ENCODE results near the gene TIA1.
A peak's percentile ranks its signal among the peaks of the same experiment; 100 is the strongest.
"Not testable (repeated sequence)": the region's sequence is repeated elsewhere in the genome, so short reads cannot be mapped to it uniquely, and the experiment has no call there.

Gene TIA1, protein sequence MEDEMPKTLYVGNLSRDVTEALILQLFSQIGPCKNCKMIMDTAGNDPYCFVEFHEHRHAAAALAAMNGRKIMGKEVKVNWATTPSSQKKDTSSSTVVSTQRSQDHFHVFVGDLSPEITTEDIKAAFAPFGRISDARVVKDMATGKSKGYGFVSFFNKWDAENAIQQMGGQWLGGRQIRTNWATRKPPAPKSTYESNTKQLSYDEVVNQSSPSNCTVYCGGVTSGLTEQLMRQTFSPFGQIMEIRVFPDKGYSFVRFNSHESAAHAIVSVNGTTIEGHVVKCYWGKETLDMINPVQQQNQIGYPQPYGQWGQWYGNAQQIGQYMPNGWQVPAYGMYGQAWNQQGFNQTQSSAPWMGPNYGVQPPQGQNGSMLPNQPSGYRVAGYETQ

DNA sequence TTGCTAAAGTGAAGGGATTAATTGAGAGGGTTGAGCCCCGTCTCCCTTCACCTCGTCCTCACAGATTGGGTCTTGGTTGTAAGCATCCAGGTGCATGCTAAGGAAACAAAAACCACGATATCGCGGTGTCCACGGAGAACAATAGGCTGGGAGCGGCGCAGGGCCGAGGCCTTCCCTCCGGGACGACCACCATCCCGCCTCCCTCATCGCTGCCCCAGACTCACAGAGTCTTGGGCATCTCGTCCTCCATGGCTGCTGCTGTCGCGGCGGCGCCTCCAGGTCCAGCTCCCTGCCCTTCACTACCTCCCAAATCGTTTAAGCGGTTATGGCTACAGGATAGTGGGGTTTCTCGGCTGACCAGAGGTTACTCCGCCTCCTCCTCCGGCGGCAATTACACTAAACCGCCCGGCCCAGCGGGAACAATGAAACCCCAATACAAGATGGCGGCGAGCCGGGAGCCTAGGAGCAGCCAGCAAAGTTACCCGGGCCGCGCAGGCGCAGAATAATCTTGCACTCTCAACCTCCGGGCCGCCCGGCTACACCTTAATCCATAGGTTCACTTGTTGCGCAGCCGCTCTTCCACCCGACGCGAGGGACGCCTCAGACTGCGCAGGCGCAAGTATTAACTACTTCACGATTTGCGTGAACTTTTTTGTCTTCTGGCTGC, at the start of gene TIA1:
Gene TIA1, minus strand, starts transcription at position 448 of the 667 bp plus-strand sequence. Its CDS starts 198 bp downstream, at position 250.
- peak; percentile 99 for DNase-seq

DNA sequence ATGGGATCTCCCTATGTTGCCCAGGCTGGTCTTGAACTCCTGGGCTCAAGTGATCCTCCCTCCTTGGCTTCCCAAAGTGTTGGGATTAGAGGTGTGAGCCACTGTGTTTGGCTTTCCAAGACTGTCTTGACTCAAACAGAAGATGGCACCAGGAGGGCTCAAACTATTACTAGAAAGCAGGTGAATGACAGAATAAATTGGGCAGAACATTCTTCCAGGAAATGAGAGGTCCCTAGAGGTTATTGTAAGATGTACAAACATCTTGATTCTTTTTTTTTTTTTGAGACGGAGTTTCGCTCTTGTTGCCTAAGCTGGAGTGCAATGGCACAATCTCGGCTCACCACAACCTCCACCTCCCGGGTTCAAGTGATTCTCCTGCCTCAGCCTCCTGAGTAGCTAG, 49.4 kb upstream of the TIA1 start:
- not testable (repeated sequence) for DNase-seq

GRCh38 chr2:70283500-70284191, 35.2 kb upstream of the TIA1 start:
- DNase-seq, result no peak

DNA sequence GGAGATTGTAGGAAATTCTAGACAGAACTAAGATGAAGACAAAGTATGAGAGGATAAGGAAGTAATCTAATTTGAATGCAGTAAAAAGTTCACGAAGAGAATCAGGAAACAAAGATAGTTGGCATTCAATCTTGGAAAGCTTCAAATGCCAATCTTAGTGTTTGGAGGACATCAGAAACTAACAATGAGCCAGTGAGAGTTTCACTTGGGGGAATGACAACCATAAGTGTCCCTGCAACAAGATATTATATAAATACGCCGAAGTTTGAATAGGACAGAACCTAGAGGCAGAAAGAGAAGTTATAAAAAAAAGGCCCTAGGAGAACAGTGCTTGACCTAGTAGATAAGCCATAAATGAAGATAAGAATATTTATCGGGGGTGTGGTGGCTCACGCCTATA, 34.0 kb upstream of the TIA1 start:
- no peak for DNase-seq

DNA sequence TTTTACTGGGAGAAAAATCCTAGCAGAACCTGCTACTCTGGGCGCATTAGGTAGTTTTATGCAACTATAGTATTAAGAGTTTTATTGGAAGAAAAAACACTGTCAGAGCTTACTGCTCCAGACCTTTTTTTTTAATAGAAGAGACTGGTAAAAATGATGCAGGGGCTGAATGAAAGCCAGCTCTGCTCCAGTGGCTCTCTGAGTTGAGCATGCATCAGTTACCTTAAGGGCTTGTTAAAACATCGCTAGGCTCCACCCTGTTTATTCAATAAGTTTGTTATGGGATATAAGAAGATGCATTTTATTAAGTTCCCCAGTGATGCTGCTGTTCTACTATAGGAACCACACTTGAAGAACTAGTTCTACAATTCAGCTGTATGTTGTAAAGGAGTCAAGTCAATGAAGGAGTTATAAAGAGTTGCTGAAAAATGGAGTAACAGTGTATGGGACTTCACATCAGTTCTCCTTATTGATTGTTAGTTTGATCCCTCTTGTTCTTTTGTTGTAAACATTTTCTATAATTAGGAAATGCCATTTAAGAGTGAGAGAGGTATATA, 31.9 kb upstream of the TIA1 start:
- DNase-seq, result no peak

- DNase-seq, result no peak
Observed at GRCh38 chr2:70270323-70270722, 21.9 kb upstream of the TIA1 start.

GRCh38 chr2:70269422-70270302, 21.2 kb upstream of the TIA1 start:
- DNase-seq, result not testable (repeated sequence)

DNA sequence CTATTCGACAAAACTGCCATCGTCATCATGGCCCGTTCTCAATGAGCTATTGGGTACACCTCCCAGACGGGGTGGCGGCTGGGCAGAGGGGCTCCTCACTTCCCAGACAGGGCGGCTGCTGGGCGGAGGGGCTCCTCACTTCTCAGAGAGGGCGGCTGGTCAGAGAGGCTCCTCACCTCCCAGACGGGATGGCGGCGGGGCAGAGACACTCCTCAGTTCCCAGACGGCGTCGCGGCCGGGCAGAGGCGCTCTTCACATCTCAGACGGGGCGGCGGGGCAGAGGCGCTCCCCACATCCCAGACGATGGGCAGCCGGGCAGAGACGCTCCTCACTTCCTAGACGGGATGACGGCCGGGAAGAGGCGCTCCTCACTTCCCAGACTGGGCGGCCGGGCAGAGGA, 18.5 kb upstream of the TIA1 start:
- not testable (repeated sequence) for DNase-seq

- DNase-seq, result no peak
Observed at GRCh38 chr2:70261501-70261900, 13.1 kb upstream of the TIA1 start.

- DNase-seq, result no peak
Observed at GRCh38 chr2:70258532-70258875, 10.1 kb upstream of the TIA1 start.

GRCh38 chr2:70255637-70256314, 7.3 kb upstream of the TIA1 start:
- DNase-seq, result no peak

DNA sequence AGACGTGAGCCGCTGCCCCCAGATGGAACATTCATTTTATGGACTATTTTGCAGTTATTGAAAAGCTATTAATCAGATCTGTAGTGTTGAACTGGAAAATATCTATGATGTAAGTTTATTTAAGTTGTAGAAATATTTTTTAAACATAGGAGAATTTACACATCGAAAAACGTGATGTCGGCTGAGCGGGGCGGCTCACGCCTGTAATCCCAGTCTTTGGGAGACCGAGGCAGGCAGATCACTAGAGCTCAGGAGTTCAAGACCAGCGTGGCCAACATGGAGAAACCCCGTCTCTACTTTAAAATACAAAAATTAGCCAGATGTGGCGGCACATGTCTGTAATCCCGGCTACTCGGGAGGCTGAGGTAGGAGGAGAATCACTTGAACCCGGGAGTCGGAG, 2.0 kb upstream of the TIA1 start:
- no peak for DNase-seq

- peak; percentile 6 for DNase-seq
Observed at GRCh38 chr2:70247364-70248180, 856 bp downstream of the TIA1 start.

DNA sequence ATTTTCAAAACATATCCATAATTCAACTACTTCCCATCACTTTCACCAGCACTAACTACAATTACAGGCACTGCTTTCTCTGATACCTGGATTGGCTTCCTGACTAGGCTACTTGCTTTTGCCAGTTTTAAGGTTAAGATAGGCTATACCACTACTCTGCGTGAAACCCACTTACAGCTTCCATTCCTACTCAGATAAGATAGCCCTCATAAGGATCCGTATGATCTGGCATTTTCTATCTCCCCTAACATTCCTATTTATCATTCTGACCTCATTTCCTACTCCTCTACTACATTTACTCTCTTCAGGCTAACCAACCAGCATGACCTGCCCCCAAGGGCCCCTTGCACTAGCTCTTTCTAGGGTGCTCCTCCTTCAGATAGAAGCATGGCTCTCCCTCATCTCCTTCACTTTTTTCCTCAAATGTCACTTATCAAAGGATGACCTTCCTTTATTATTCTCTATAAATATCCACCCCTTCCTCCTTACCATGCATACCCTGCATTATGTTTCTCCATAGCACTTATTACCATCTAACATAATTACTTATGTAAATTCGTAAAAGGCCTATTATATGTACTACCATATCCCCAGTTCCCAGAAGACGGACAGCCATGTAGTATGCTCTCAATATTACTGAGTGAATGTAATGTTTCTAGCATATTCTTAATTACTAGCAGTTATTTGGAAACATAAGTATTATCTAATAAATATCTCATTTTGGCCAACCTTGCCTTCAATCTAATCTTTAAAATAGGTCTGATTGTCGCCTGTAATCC, 4.4 kb downstream of the TIA1 start:
- DNase-seq, result no peak

GRCh38 chr2:70242552-70242951, 5.9 kb downstream of the TIA1 start:
- no peak for DNase-seq

DNA sequence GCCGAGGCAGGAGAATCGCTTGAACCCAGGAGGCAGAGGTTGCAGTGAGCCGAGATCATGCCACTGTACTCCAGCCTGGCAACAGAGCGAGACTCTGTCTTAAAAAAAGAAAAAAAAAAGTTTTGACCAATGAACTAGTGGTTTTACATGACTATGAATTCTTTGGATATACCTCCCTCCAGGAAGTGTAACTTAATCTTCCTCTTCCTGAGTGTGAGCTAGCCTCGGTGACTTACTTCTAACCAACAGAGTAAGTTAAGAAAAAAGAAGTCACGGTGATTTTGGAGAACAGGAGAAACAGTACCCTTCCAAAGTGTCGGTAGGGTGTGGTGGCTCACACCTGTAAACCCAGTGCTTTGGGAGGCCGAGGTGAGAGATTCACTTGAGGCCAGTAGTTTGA, 7.1 kb downstream of the TIA1 start:
- no peak for DNase-seq

DNA sequence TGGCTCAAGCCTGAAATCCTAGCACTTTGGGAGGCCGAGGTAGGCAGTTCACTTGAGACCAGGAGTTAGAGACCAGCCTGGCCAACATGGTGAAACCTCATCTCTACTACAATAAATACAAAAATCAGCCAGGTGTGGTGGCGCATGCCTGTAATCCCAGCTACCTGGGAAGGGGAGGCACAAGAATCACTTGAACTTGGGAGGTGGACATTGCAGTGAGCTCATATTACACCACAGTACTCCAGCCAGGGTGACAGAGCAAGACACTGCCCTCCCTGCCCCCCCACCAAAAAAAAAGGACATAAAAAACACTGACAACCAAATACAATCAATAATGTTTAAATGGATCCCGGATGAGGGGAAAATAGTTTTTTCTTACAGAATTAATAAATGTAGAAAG, 7.8 kb downstream of the TIA1 start:
- DNase-seq, result no peak

DNA sequence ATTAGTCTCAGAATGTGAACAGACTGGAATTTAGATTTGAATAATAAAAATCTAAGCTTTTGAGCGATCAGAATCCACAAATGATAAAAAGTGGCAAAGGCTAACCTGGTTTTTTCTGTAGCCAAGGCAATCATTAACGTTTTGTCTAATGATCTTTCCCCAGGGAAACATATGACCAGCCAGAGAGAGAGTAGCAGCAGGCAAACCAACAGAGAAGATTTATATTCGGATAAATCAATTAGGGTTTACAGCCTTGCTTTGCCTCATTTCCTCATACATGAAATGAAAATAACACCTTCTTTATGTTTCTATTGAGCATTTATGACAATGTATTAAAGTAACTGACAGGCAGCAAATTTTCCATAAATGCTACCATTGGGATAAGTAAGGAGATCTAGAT, 14.5 kb downstream of the TIA1 start:
- no peak for DNase-seq

GRCh38 chr2:70226781-70227180, 21.6 kb downstream of the TIA1 start:
- no peak for DNase-seq

GRCh38 chr2:70223305-70223704, 25.1 kb downstream of the TIA1 start:
- DNase-seq, result not testable (repeated sequence)

Measured in CD4-positive, alpha-beta T cell treated with Interleukin-17A for 1 hour (primary cell).